ENCODE results near the gene FXYD6. TPM values are rescaled to one million over a fixed set of nuclear protein-coding genes. Genes with fewer than 3 reads are reported as not detected.

The FXYD6 gene
- total RNA-seq, 1 experiment from 2014 or later = 0.54 TPM

DNA sequence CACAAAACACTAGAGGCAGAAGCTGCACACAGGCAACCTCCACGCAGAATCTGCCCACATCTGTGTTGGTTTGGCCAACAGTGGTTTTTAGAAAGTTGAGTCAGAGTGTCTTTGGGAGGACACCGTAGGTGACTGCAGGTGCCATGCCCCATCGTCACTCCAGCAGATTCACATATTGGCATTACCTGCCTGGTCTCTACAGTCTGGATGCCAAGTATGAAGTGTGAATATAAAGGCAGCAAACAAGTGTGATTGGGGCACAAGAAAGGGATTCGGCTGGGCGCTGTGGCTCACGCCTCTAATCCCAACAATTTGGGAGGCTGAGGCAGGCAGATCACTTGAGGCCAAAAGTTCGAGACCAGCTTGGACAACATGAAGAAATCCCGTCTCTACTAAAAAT is 40.9 kb downstream of the FXYD6 start:
- no peak for DNase-seq (ENCODE audit: low read depth, low spot score)
- ChIA-PET CTCF (no interaction called here), POLR2A (no interaction called here)
- in situ Hi-C loops (cut with HindIII; ENCODE audit: low pct_unique_long_range_greater_than_20kb, low sequenced_read_pairs) = no loop called here
- Histone ChIP-seq H3K27me3 (ENCODE audit: control insufficient read depth, insufficient read depth, low read length) (peaks cover 10% of the 10 kb centered on the region), H3K36me3 (ENCODE audit: control insufficient read depth, insufficient read depth, low read length) (no peaks in the 10 kb centered on the region), H3K9me3 (ENCODE audit: control insufficient read depth, insufficient read depth, low read depth, low read length) (no peaks in the 10 kb centered on the region), H3K4me3 (ENCODE audit: low read depth in 2 of 2, low read length in 2 of 2) (no peak overlapping the region), H3K27ac (ENCODE audit: low read length) (no peak overlapping the region), H3K4me1 (ENCODE audit: control insufficient read depth, insufficient read depth, low read length) (no peaks in the 10 kb centered on the region)
- no peak for ATAC-seq
- BruUV-seq (replicated peaks) = no TSS peak
- TF ChIP-seq, protein P1, sequence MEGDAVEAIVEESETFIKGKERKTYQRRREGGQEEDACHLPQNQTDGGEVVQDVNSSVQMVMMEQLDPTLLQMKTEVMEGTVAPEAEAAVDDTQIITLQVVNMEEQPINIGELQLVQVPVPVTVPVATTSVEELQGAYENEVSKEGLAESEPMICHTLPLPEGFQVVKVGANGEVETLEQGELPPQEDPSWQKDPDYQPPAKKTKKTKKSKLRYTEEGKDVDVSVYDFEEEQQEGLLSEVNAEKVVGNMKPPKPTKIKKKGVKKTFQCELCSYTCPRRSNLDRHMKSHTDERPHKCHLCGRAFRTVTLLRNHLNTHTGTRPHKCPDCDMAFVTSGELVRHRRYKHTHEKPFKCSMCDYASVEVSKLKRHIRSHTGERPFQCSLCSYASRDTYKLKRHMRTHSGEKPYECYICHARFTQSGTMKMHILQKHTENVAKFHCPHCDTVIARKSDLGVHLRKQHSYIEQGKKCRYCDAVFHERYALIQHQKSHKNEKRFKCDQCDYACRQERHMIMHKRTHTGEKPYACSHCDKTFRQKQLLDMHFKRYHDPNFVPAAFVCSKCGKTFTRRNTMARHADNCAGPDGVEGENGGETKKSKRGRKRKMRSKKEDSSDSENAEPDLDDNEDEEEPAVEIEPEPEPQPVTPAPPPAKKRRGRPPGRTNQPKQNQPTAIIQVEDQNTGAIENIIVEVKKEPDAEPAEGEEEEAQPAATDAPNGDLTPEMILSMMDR (IDR thresholded peaks at IDR 0.05) = no peak
- TF ChIP-seq TCF7L2 (IDR thresholded peaks at IDR 0.05; ENCODE audit: low read depth, low read length) = no peak
- no peak for TF ChIP-seq POLR2AphosphoS5 (IDR thresholded peaks at IDR 0.05; ENCODE audit: low read depth, low read length)
- no peak for TF ChIP-seq SIN3A (IDR thresholded peaks at IDR 0.05; ENCODE audit: borderline replicate concordance, insufficient read depth, low read depth, low read length)
- TF ChIP-seq, protein P2, sequence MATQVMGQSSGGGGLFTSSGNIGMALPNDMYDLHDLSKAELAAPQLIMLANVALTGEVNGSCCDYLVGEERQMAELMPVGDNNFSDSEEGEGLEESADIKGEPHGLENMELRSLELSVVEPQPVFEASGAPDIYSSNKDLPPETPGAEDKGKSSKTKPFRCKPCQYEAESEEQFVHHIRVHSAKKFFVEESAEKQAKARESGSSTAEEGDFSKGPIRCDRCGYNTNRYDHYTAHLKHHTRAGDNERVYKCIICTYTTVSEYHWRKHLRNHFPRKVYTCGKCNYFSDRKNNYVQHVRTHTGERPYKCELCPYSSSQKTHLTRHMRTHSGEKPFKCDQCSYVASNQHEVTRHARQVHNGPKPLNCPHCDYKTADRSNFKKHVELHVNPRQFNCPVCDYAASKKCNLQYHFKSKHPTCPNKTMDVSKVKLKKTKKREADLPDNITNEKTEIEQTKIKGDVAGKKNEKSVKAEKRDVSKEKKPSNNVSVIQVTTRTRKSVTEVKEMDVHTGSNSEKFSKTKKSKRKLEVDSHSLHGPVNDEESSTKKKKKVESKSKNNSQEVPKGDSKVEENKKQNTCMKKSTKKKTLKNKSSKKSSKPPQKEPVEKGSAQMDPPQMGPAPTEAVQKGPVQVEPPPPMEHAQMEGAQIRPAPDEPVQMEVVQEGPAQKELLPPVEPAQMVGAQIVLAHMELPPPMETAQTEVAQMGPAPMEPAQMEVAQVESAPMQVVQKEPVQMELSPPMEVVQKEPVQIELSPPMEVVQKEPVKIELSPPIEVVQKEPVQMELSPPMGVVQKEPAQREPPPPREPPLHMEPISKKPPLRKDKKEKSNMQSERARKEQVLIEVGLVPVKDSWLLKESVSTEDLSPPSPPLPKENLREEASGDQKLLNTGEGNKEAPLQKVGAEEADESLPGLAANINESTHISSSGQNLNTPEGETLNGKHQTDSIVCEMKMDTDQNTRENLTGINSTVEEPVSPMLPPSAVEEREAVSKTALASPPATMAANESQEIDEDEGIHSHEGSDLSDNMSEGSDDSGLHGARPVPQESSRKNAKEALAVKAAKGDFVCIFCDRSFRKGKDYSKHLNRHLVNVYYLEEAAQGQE (IDR thresholded peaks at IDR 0.05; ENCODE audit: insufficient read depth in 1 of 2, low read depth in 2 of 2, low read length in 1 of 2) = no peak
- intact Hi-C loops (cut with micrococcal nuclease; ENCODE audit: unreplicated experiment) = no loop called here

DNA sequence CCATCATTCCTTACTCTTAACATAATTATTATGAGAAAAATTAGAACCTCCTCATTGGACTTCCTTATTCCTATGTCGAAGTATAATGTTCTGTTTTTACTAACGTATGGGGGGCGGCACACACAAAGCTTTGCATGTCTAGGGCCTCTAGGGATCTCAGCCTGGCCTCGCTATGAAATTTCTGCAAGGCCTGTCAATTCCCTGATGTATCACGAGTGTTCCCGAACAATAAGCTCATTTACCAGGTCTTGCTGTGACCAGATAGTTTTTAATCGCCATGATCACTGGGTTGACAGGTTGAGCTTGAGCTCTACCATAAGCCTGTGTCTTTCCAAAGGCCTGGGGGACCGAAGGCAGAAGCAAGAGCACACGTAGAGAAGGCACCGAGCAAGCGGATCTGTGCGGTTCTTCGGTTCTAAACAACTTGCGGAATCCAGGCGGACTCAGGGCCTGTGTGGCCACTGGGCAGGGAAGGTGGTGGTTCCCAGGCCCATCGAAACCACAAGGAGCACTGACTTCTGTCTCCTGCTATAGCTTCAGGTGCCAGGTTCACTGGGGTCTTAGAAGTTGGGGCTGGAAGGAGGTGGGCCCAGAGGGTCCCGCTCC is 41.5 kb downstream of the FXYD6 start:
- Histone ChIP-seq H3K36me3 (ENCODE audit: control insufficient read depth, insufficient read depth, low read length) (no peaks in the 10 kb centered on the region), H3K27me3 (ENCODE audit: control insufficient read depth, insufficient read depth, low read length) (peaks cover 13% of the 10 kb centered on the region), H3K4me3 (ENCODE audit: low read depth in 2 of 2, low read length in 2 of 2) (no peak overlapping the region), H3K27ac (ENCODE audit: low read length) (no peak overlapping the region), H3K4me1 (ENCODE audit: control insufficient read depth, insufficient read depth, low read length) (no peaks in the 10 kb centered on the region), H3K9me3 (ENCODE audit: control insufficient read depth, insufficient read depth, low read depth, low read length) (no peaks in the 10 kb centered on the region)
- TF ChIP-seq, protein P2 (IDR thresholded peaks at IDR 0.05; ENCODE audit: insufficient read depth in 1 of 2, low read depth in 2 of 2, low read length in 1 of 2) = no peak
- no peak for TF ChIP-seq POLR2AphosphoS5 (IDR thresholded peaks at IDR 0.05; ENCODE audit: low read depth, low read length)
- TF ChIP-seq, protein P1 (IDR thresholded peaks at IDR 0.05) = no peak
- no peak for TF ChIP-seq SIN3A (IDR thresholded peaks at IDR 0.05; ENCODE audit: borderline replicate concordance, insufficient read depth, low read depth, low read length)
- BruUV-seq (replicated peaks) = no TSS peak
- ATAC-seq = no peak
- POLR2A ChIA-PET = no interaction called here
- CTCF ChIA-PET = interaction anchor here (0.5 to 1.1 kb wide), 4 partner anchors 112 to 219 kb away, joined by 3 to 9 read pairs (median 3); no protein-coding TSS in a partner anchor
- intact Hi-C loops (cut with micrococcal nuclease; ENCODE audit: unreplicated experiment) (no loop called here), in situ Hi-C loops (cut with HindIII; ENCODE audit: low pct_unique_long_range_greater_than_20kb, low sequenced_read_pairs) (no loop called here)
- no peak for DNase-seq (ENCODE audit: low read depth, low spot score)

Measured in Panc1 (cell line).